ENCODE data around the gene ZNF438.

GRCh38 chr10:30885423-30885822, 146.2 kb downstream of the ZNF438 start:
- TF ChIP-seq CTCF (IDR thresholded peaks at IDR 0.05), result no peak
- TF ChIP-seq EP300 (IDR thresholded peaks at IDR 0.05), result no peak
